ENCODE data around the gene ANGPTL5. TPM values are rescaled to one million over a fixed set of nuclear protein-coding genes. Genes with fewer than 3 reads are reported as not detected.

Gene ANGPTL5
- total RNA-seq, 2 experiments from 2014 or later, result not detected

- ChIA-PET CTCF (ENCODE audit: unreplicated experiment) (no interaction called here), POLR2A (interaction anchor here (1.5 kb wide), 1 partner anchor 13 kb away, joined by 3 read pairs; no protein-coding TSS in a partner anchor)
- DNase-seq (ENCODE audit: low spot score), result peak; percentile 61
- Histone ChIP-seq H3K27ac (ENCODE audit: low read depth, low read length, poor library complexity, severe bottlenecking) (no peak overlapping the region), H3K9me3 (ENCODE audit: low read length) (no peaks in the 10 kb centered on the region), H3K9me2 (ENCODE audit: insufficient read depth, low read length) (no peaks in the 10 kb centered on the region), H2AFZ (ENCODE audit: low read length) (peak overlapping the region; percentile 66), H3K36me3 (ENCODE audit: insufficient read depth, low read length) (no peaks in the 10 kb centered on the region), H4K20me1 (ENCODE audit: insufficient read depth, low read length) (no peaks in the 10 kb centered on the region), H3K79me2 (ENCODE audit: insufficient read depth, low read depth, low read length) (no peaks in the 10 kb centered on the region), H3K4me1 (ENCODE audit: insufficient read depth, low read length, poor library complexity, severe bottlenecking) (no peaks in the 10 kb centered on the region), H3K4me2 (ENCODE audit: low read length) (no peak overlapping the region), H3K4me3 (ENCODE audit: low read depth, low read length, poor library complexity, severe bottlenecking) (no peak overlapping the region)
- intact Hi-C loops (cut with micrococcal nuclease; ENCODE audit: unreplicated experiment), result no loop called here
- BruUV-seq (replicated peaks), result no TSS peak
- peak; percentile 78 for TF ChIP-seq CTCF (conservative IDR thresholded peaks at IDR 0.05; ENCODE audit: low read length)
- no peak for TF ChIP-seq EZH2phosphoT487 (IDR thresholded peaks at IDR 0.05; ENCODE audit: borderline replicate concordance, low read depth, low read length)
Measured at GRCh38 chr11:101880222-101880621, 36.1 kb downstream of the ANGPTL5 start.

GRCh38 chr11:101872171-101872882 lies 44.0 kb downstream of the ANGPTL5 start:
- H4K20me1 ChIP-seq (ENCODE audit: insufficient read depth, low read length), result no peaks in the 10 kb centered on the region
- no peaks in the 10 kb centered on the region for H3K79me2 ChIP-seq (ENCODE audit: insufficient read depth, low read depth, low read length)
- intact Hi-C loops (cut with micrococcal nuclease; ENCODE audit: unreplicated experiment), result no loop called here
- BruUV-seq (replicated peaks), result no TSS peak
- POLR2A ChIA-PET, result no interaction called here
- TF ChIP-seq EZH2phosphoT487 (IDR thresholded peaks at IDR 0.05; ENCODE audit: borderline replicate concordance, low read depth, low read length), result no peak
- no peak for TF ChIP-seq CTCF (conservative IDR thresholded peaks at IDR 0.05; ENCODE audit: low read length)
- H3K9me2 ChIP-seq (ENCODE audit: insufficient read depth, low read length), result no peaks in the 10 kb centered on the region
- no peak overlapping the region for H2AFZ ChIP-seq (ENCODE audit: low read length)
- H3K9me3 ChIP-seq (ENCODE audit: low read length), result no peaks in the 10 kb centered on the region
- DNase-seq (ENCODE audit: low spot score), result no peak
- no peaks in the 10 kb centered on the region for H3K36me3 ChIP-seq (ENCODE audit: insufficient read depth, low read length)
- H3K4me1 ChIP-seq (ENCODE audit: insufficient read depth, low read length, poor library complexity, severe bottlenecking), result no peaks in the 10 kb centered on the region
- no peak overlapping the region for H3K4me2 ChIP-seq (ENCODE audit: low read length)
- no peak overlapping the region for H3K27ac ChIP-seq (ENCODE audit: low read depth, low read length, poor library complexity, severe bottlenecking)
- CTCF ChIA-PET (ENCODE audit: unreplicated experiment), result no interaction called here
- no peak overlapping the region for H3K4me3 ChIP-seq (ENCODE audit: low read depth, low read length, poor library complexity, severe bottlenecking)

GRCh38 chr11:101870510-101870909 lies 45.8 kb downstream of the ANGPTL5 start:
- no peaks in the 10 kb centered on the region for H3K9me3 ChIP-seq (ENCODE audit: low read length)
- H3K27ac ChIP-seq (ENCODE audit: low read depth, low read length, poor library complexity, severe bottlenecking), result no peak overlapping the region
- no peak overlapping the region for H3K4me2 ChIP-seq (ENCODE audit: low read length)
- H3K9me2 ChIP-seq (ENCODE audit: insufficient read depth, low read length), result no peaks in the 10 kb centered on the region
- H3K36me3 ChIP-seq (ENCODE audit: insufficient read depth, low read length), result no peaks in the 10 kb centered on the region
- H2AFZ ChIP-seq (ENCODE audit: low read length), result no peak overlapping the region
- no peaks in the 10 kb centered on the region for H3K79me2 ChIP-seq (ENCODE audit: insufficient read depth, low read depth, low read length)
- H3K4me1 ChIP-seq (ENCODE audit: insufficient read depth, low read length, poor library complexity, severe bottlenecking), result no peaks in the 10 kb centered on the region
- DNase-seq (ENCODE audit: low spot score), result no peak
- intact Hi-C loops (cut with micrococcal nuclease; ENCODE audit: unreplicated experiment), result no loop called here
- no peak overlapping the region for H3K4me3 ChIP-seq (ENCODE audit: low read depth, low read length, poor library complexity, severe bottlenecking)
- ChIA-PET POLR2A (interaction anchor here (0.5 kb wide), 1 partner anchor 724 kb away, joined by 4 read pairs; no protein-coding TSS in a partner anchor), CTCF (ENCODE audit: unreplicated experiment) (no interaction called here)
- TF ChIP-seq CTCF (conservative IDR thresholded peaks at IDR 0.05; ENCODE audit: low read length) (no peak), EZH2phosphoT487 (IDR thresholded peaks at IDR 0.05; ENCODE audit: borderline replicate concordance, low read depth, low read length) (no peak)
- H4K20me1 ChIP-seq (ENCODE audit: insufficient read depth, low read length), result no peaks in the 10 kb centered on the region
- BruUV-seq (replicated peaks), result no TSS peak

Measured in OCI-LY7 (cell line).